ENCODE results near the gene HOOK2. TPM values are rescaled to one million over a fixed set of nuclear protein-coding genes. Genes with fewer than 3 reads are reported as not detected.

The HOOK2 gene
- total RNA-seq, 2 experiments from 2014 or later = 20.0 to 20.3 TPM

GRCh38 chr19:12770922-12771321 lies 4.4 kb downstream of the HOOK2 start:
- Mint-ChIP-seq H3K9me3 (no peaks in the 10 kb centered on the region), H3K27me3 (no peaks in the 10 kb centered on the region), H3K27ac (no peak overlapping the region), H3K4me3 (no peak overlapping the region), H3K36me3 (no peaks in the 10 kb centered on the region), H3K4me1 (peaks cover 8% of the 10 kb centered on the region)
- DNase-seq (no peak), ATAC-seq (ENCODE audit: low read depth) (no peak)
- POLR2A ChIA-PET = interaction anchor here (0.6 kb wide), 1 partner anchor 23 kb away, joined by 3 read pairs; no protein-coding TSS in a partner anchor

GRCh38 chr19:12769689-12770088 lies 5.7 kb downstream of the HOOK2 start:
- Mint-ChIP-seq H3K36me3 (no peaks in the 10 kb centered on the region), H3K4me1 (peaks cover 8% of the 10 kb centered on the region), H3K4me3 (peak overlapping the region; percentile 24), H3K9me3 (no peaks in the 10 kb centered on the region), H3K27me3 (no peaks in the 10 kb centered on the region), H3K27ac (no peak overlapping the region)
- DNase-seq (peak; percentile 45), ATAC-seq (ENCODE audit: low read depth) (no peak)
- POLR2A ChIA-PET = interaction anchor here (0.9 kb wide), 1 partner anchor 24 kb away, joined by 3 read pairs; no protein-coding TSS in a partner anchor

- POLR2A ChIA-PET = interaction anchor here (3.1 kb wide), 1 partner anchor 24 kb away, joined by 30 read pairs; the partner anchor contains the start of gene JUNB
- Mint-ChIP-seq H3K27me3 (no peaks in the 10 kb centered on the region), H3K4me3 (no peak overlapping the region), H3K36me3 (no peaks in the 10 kb centered on the region), H3K27ac (no peak overlapping the region), H3K9me3 (no peaks in the 10 kb centered on the region), H3K4me1 (peaks cover 3% of the 10 kb centered on the region)
- ATAC-seq (ENCODE audit: low read depth) (no peak), DNase-seq (no peak)
Measured at GRCh38 chr19:12767666-12768065, 7.7 kb downstream of the HOOK2 start.

GRCh38 chr19:12767150-12767549 lies 8.2 kb downstream of the HOOK2 start:
- POLR2A ChIA-PET = interaction anchor here (0.6 to 3.1 kb wide), 3 partner anchors 25 to 105 kb away, joined by 5 to 30 read pairs (median 11); partner anchors contain the start of gene JUNB
- Mint-ChIP-seq H3K27me3 (no peaks in the 10 kb centered on the region), H3K36me3 (no peaks in the 10 kb centered on the region), H3K4me3 (no peak overlapping the region), H3K9me3 (no peaks in the 10 kb centered on the region), H3K4me1 (peaks cover 3% of the 10 kb centered on the region), H3K27ac (no peak overlapping the region)
- ATAC-seq (ENCODE audit: low read depth) (no peak), DNase-seq (no peak)

- peak; percentile 90 for DNase-seq
- H3K27ac Mint-ChIP-seq = no peak overlapping the region
- no peaks in the 10 kb centered on the region for H3K36me3 Mint-ChIP-seq
- peak; percentile 83 for ATAC-seq (ENCODE audit: low read depth)
- H3K27me3 Mint-ChIP-seq = no peaks in the 10 kb centered on the region
- no peaks in the 10 kb centered on the region for H3K9me3 Mint-ChIP-seq
- POLR2A ChIA-PET = interaction anchor here (0.6 to 3.1 kb wide), 8 partner anchors 12 to 407 kb away, joined by 3 to 30 read pairs (median 4); partner anchors contain the start of gene JUNB
- peaks cover 2% of the 10 kb centered on the region for H3K4me1 Mint-ChIP-seq
- peak overlapping the region; percentile 43 for H3K4me3 Mint-ChIP-seq
Measured at GRCh38 chr19:12766051-12766521, 9.3 kb downstream of the HOOK2 start.

GRCh38 chr19:12764698-12765097 lies 10.7 kb downstream of the HOOK2 start:
- Mint-ChIP-seq H3K36me3 (no peaks in the 10 kb centered on the region), H3K4me1 (peaks cover 2% of the 10 kb centered on the region), H3K27me3 (no peaks in the 10 kb centered on the region), H3K9me3 (no peaks in the 10 kb centered on the region), H3K27ac (no peak overlapping the region), H3K4me3 (no peak overlapping the region)
- POLR2A ChIA-PET = interaction anchor here (1.8 kb wide), 1 partner anchor 31 kb away, joined by 4 read pairs; no protein-coding TSS in a partner anchor
- ATAC-seq (ENCODE audit: low read depth) (no peak), DNase-seq (no peak)

GRCh38 chr19:12763100-12763499 lies 12.3 kb downstream of the HOOK2 start:
- ATAC-seq (ENCODE audit: low read depth) = no peak
- no peaks in the 10 kb centered on the region for H3K36me3 Mint-ChIP-seq
- peaks cover 3% of the 10 kb centered on the region for H3K4me1 Mint-ChIP-seq
- no peak overlapping the region for H3K27ac Mint-ChIP-seq
- no peaks in the 10 kb centered on the region for H3K27me3 Mint-ChIP-seq
- POLR2A ChIA-PET = interaction anchor here (0.5 to 1.2 kb wide), 2 partner anchors 38 to 110 kb away, joined by 3 to 4 read pairs; no protein-coding TSS in a partner anchor
- no peak for DNase-seq
- no peaks in the 10 kb centered on the region for H3K9me3 Mint-ChIP-seq
- H3K4me3 Mint-ChIP-seq = no peak overlapping the region

- Mint-ChIP-seq H3K4me1 (peaks cover 2% of the 10 kb centered on the region), H3K4me3 (no peak overlapping the region), H3K9me3 (no peaks in the 10 kb centered on the region), H3K27ac (no peak overlapping the region), H3K27me3 (no peaks in the 10 kb centered on the region), H3K36me3 (no peaks in the 10 kb centered on the region)
- no peak for DNase-seq
- POLR2A ChIA-PET = interaction anchor here (0.5 to 1.9 kb wide), 3 partner anchors 33 to 152 kb away, joined by 3 to 7 read pairs (median 3); no protein-coding TSS in a partner anchor
- no peak for ATAC-seq (ENCODE audit: low read depth)
Measured at GRCh38 chr19:12759686-12760085, 15.7 kb downstream of the HOOK2 start.

- Mint-ChIP-seq H3K4me3 (peak overlapping the region; percentile 59), H3K27me3 (peaks cover 9% of the 10 kb centered on the region), H3K9me3 (no peaks in the 10 kb centered on the region), H3K27ac (no peak overlapping the region), H3K36me3 (no peaks in the 10 kb centered on the region), H3K4me1 (peaks cover 2% of the 10 kb centered on the region)
- peak; percentile 86 for DNase-seq
- POLR2A ChIA-PET = interaction anchor here (0.5 to 2.1 kb wide), 5 partner anchors 14 to 356 kb away, joined by 3 to 7 read pairs (median 6); no protein-coding TSS in a partner anchor
- peak; percentile 82 for ATAC-seq (ENCODE audit: low read depth)
Measured at GRCh38 chr19:12757544-12758274, 17.6 kb downstream of the HOOK2 start.

- DNase-seq (no peak), ATAC-seq (ENCODE audit: low read depth) (no peak)
- Mint-ChIP-seq H3K27me3 (peaks cover 14% of the 10 kb centered on the region), H3K4me1 (peaks cover 2% of the 10 kb centered on the region), H3K4me3 (no peak overlapping the region), H3K36me3 (no peaks in the 10 kb centered on the region), H3K27ac (no peak overlapping the region), H3K9me3 (no peaks in the 10 kb centered on the region)
- POLR2A ChIA-PET = interaction anchor here (2.1 kb wide), 1 partner anchor 23 kb away, joined by 6 read pairs; no protein-coding TSS in a partner anchor
Measured at GRCh38 chr19:12756150-12756883, 19.0 kb downstream of the HOOK2 start.

GRCh38 chr19:12754465-12755196 lies 20.7 kb downstream of the HOOK2 start:
- H3K27me3 Mint-ChIP-seq = peaks cover 22% of the 10 kb centered on the region

GRCh38 chr19:12752056-12752781 lies 23.1 kb downstream of the HOOK2 start:
- POLR2A ChIA-PET = interaction anchor here (0.6 to 1.2 kb wide), 3 partner anchors 15 to 138 kb away, joined by 3 to 5 read pairs (median 3); partner anchors contain the start of gene GET3
- ATAC-seq (ENCODE audit: low read depth) (no peak), DNase-seq (no peak)
- peaks cover 12% of the 10 kb centered on the region for H3K36me3 Mint-ChIP-seq
- H3K27ac Mint-ChIP-seq = no peak overlapping the region
- H3K4me1 Mint-ChIP-seq = peaks cover 5% of the 10 kb centered on the region
- H3K27me3 Mint-ChIP-seq = peaks cover 26% of the 10 kb centered on the region
- H3K9me3 Mint-ChIP-seq = no peaks in the 10 kb centered on the region
- H3K4me3 Mint-ChIP-seq = no peak overlapping the region

More at GRCh38 chr19:12754465-12755196, 20.7 kb downstream of the HOOK2 start:
- ATAC-seq (ENCODE audit: low read depth) (no peak), DNase-seq (no peak)
- H3K36me3 Mint-ChIP-seq = no peaks in the 10 kb centered on the region
- H3K4me1 Mint-ChIP-seq = peaks cover 7% of the 10 kb centered on the region
- H3K27ac Mint-ChIP-seq = no peak overlapping the region
- no peaks in the 10 kb centered on the region for H3K9me3 Mint-ChIP-seq
- no peak overlapping the region for H3K4me3 Mint-ChIP-seq
- POLR2A ChIA-PET = interaction anchor here (0.7 kb wide), 1 partner anchor 31 kb away, joined by 6 read pairs; the partner anchor contains the start of gene TNPO2
